Chondrocyte (in vitro differentiated cells): Measurements from ENCODE around the gene COQ10A. TPM values are rescaled to one million over a fixed set of nuclear protein-coding genes. Genes with fewer than 3 reads are reported as not detected.

Experiments
- DNase-seq: peaks from one replicate; pipeline ENCODE4 v3.0.0; 2021; ENCODE audit warnings: mixed read lengths, low spot score
- H3K27ac Mint-ChIP-seq: one replicate; pipeline ENCODE4 v1.8.0; 2021; ENCODE audit warnings: mild to moderate bottlenecking, moderate library complexity, mixed read lengths; ENCODE audit not compliant: unreplicated experiment
- H3K27me3 Mint-ChIP-seq: 2 replicates; pipeline ENCODE4 v1.8.0; 2021; ENCODE audit warnings: low read depth, mixed read lengths
- H3K36me3 Mint-ChIP-seq: 2 replicates; pipeline ENCODE4 v1.8.0; 2021; ENCODE audit warnings: low read depth, mixed read lengths
- H3K4me1 Mint-ChIP-seq: 2 replicates; pipeline ENCODE4 v1.8.0; 2021; ENCODE audit warnings: low read depth, mild to moderate bottlenecking, mixed read lengths
- H3K4me3 Mint-ChIP-seq: one replicate; pipeline ENCODE4 v1.8.0; 2021; ENCODE audit warnings: mild to moderate bottlenecking, moderate library complexity, mixed read lengths; ENCODE audit not compliant: unreplicated experiment
- H3K9me3 Mint-ChIP-seq: 2 replicates; pipeline ENCODE4 v1.8.0; 2021; ENCODE audit warnings: low read depth, mixed read lengths
- CTCF ChIP-seq: fragments of 200-600 bp; sonication (generic); IDR thresholded peaks from 2 replicates; pipeline ENCODE4 v1.5.0; 2021; ENCODE audit warnings: antibody characterized with exemption, mild to moderate bottlenecking, moderate library complexity
- total RNA-seq: library from RNA; stranded (reverse); gene quantifications from 3 replicates; pipeline ENCODE4 v1.2.1, GENCODE V29; 2021

Gene COQ10A
- total RNA-seq, 1 donor from 2014 or later: 9.8 TPM

- H3K36me3 Mint-ChIP-seq: no peaks in the 10 kb centered on the region
- peak within 1 kb of the TSS; percentile 95 for H3K27ac Mint-ChIP-seq
- no peaks in the 10 kb centered on the region for H3K27me3 Mint-ChIP-seq
- DNase-seq: peak; percentile 99
- H3K9me3 Mint-ChIP-seq: no peaks in the 10 kb centered on the region
- TF ChIP-seq CTCF: no peak
- H3K4me1 Mint-ChIP-seq: peaks cover 44% of the 10 kb centered on the region
- peak within 1 kb of the TSS; percentile 94 for H3K4me3 Mint-ChIP-seq
Measured at GRCh38 chr12:56299853-56300643, 33.3 kb downstream of the COQ10A start, which contains the start of gene CS. CS (minus strand) TSS chr12:56300330; CDS start chr12:56300201, 129 bp downstream.

GRCh38 chr12:56300644-56301464 lies 34.1 kb downstream of the COQ10A start:
- no peaks in the 10 kb centered on the region for H3K9me3 Mint-ChIP-seq
- H3K4me1 Mint-ChIP-seq: peaks cover 44% of the 10 kb centered on the region
- no peak for TF ChIP-seq CTCF
- no peak for DNase-seq
- H3K27ac Mint-ChIP-seq: peak overlapping the region; percentile 91
- H3K4me3 Mint-ChIP-seq: peak overlapping the region; percentile 94
- H3K36me3 Mint-ChIP-seq: no peaks in the 10 kb centered on the region
- no peaks in the 10 kb centered on the region for H3K27me3 Mint-ChIP-seq

- no peak for TF ChIP-seq CTCF
- peaks cover 16% of the 10 kb centered on the region for H3K4me1 Mint-ChIP-seq
- H3K4me3 Mint-ChIP-seq: no peak overlapping the region
- no peaks in the 10 kb centered on the region for H3K27me3 Mint-ChIP-seq
- no peaks in the 10 kb centered on the region for H3K9me3 Mint-ChIP-seq
- DNase-seq: no peak
- peak overlapping the region; percentile 45 for H3K27ac Mint-ChIP-seq
- peaks cover 2% of the 10 kb centered on the region for H3K36me3 Mint-ChIP-seq
Measured at GRCh38 chr12:56304276-56304675, 37.5 kb downstream of the COQ10A start.

GRCh38 chr12:56304872-56305590 lies 38.3 kb downstream of the COQ10A start:
- Mint-ChIP-seq H3K27me3 (no peaks in the 10 kb centered on the region), H3K36me3 (peaks cover 6% of the 10 kb centered on the region), H3K9me3 (no peaks in the 10 kb centered on the region), H3K4me1 (peaks cover 11% of the 10 kb centered on the region), H3K4me3 (no peak overlapping the region), H3K27ac (no peak overlapping the region)
- DNase-seq: no peak
- TF ChIP-seq CTCF: no peak
